PC-3 (cell line): ENCODE measurements around the gene SLC19A2. TPM values are rescaled to one million over a fixed set of nuclear protein-coding genes. Genes with fewer than 3 reads are reported as not detected.

ENCODE experiments used
- ATAC-seq: fragments of 200-7000 bp; cut with Tn5 transposase; 2 replicates; pipeline ENCODE4 v1.9.1; 2020; ENCODE audit warnings: mild to moderate bottlenecking, moderate library complexity
- BruUV-seq: library from RNA; stranded (reverse); fragments of 400-500 nt; replicated peaks from 2 replicates; lab custom pipeline; 2021; lab: Mats Ljungman, UMichigan
- CTCF ChIA-PET: fragments of 300-600 bp; sonication (Branson Sonifier 250); formaldehyde crosslinking; loops from one replicate; lab custom pipeline; 2022; ENCODE audit warnings: antibody characterized with exemption; lab: Charles Lee
- POLR2A ChIA-PET: fragments of 300-600 bp; sonication (Branson Sonifier 250); formaldehyde crosslinking; loops from one replicate; lab custom pipeline; 2022; ENCODE audit warnings: antibody characterized with exemption; ENCODE audit not compliant: unreplicated experiment; lab: Charles Lee
- DNase-seq: peaks from one replicate; pipeline ENCODE4 v3.0.0-alpha.2; 2015
- H2AFZ ChIP-seq: fragments of 300-600 bp; sonication (generic); 2 replicates; pipeline ENCODE4 v1.6.0; 2016; ENCODE audit warnings: antibody characterized with exemption, low read length
- H3F3A ChIP-seq: fragments of 300-600 bp; sonication (generic); one replicate; pipeline ENCODE4 v1.6.0; 2017; ENCODE audit warnings: antibody characterized with exemption, low read length, control low read depth, mild to moderate bottlenecking; ENCODE audit not compliant: unreplicated experiment
- H3K27ac ChIP-seq: fragments of 300-600 bp; sonication (generic); 2 replicates; pipeline ENCODE4 v1.5.1; 2016; ENCODE audit warnings: mild to moderate bottlenecking, low read length
- H3K27me3 ChIP-seq: fragments of 300-600 bp; sonication (generic); 2 replicates; pipeline ENCODE4 v1.6.1; 2016; ENCODE audit warnings: low read length, mixed read lengths
- H3K36me3 ChIP-seq: fragments of 300-600 bp; sonication (generic); 2 replicates; pipeline ENCODE4 v1.6.1; 2016; ENCODE audit warnings: low read depth, mixed run types, low read length, mixed read lengths
- H3K4me1 ChIP-seq: fragments of 300-600 bp; sonication (generic); 2 replicates; pipeline ENCODE4 v1.5.1; 2016; ENCODE audit warnings: low read length; ENCODE audit not compliant: insufficient read depth
- H3K4me2 ChIP-seq: fragments of 300-600 bp; sonication (generic); 2 replicates; pipeline ENCODE4 v1.6.0; 2016; ENCODE audit warnings: low read length
- H3K4me3 ChIP-seq: fragments of 300-600 bp; sonication (generic); 2 replicates; pipeline ENCODE4 v1.5.1; 2016; ENCODE audit warnings: mild to moderate bottlenecking, low read length, mixed read lengths
- H3K79me2 ChIP-seq: fragments of 300-600 bp; sonication (generic); 2 replicates; pipeline ENCODE4 v1.6.1; 2017; ENCODE audit warnings: low read length, mixed read lengths
- H3K9ac ChIP-seq: fragments of 300-600 bp; sonication (generic); 2 replicates; pipeline ENCODE4 v1.6.0; 2016; ENCODE audit warnings: mild to moderate bottlenecking, low read length
- H3K9me2 ChIP-seq: fragments of 300-600 bp; sonication (generic); replicated peaks from 2 replicates; pipeline ENCODE4 v1.6.1; 2016; ENCODE audit warnings: mixed run types, low read length, mixed read lengths
- H3K9me3 ChIP-seq: fragments of 300-600 bp; sonication (generic); 2 replicates; pipeline ENCODE4 v1.6.1; 2016; ENCODE audit warnings: low read length, mixed read lengths
- H4K20me1 ChIP-seq: fragments of 300-600 bp; sonication (generic); 2 replicates; pipeline ENCODE4 v1.6.1; 2016; ENCODE audit warnings: low read length, mixed read lengths
- CTCF ChIP-seq: fragments of 300-600 bp; sonication (generic); conservative IDR thresholded peaks from 2 replicates; pipeline ENCODE4 v1.5.1; 2017; ENCODE audit warnings: antibody characterized with exemption, low read depth, mild to moderate bottlenecking, low read length
- EZH2 ChIP-seq: fragments of 300-600 bp; sonication (generic); IDR thresholded peaks from one replicate; pipeline ENCODE4 v1.6.1; 2017; ENCODE audit warnings: antibody characterized with exemption, mild to moderate bottlenecking, low read length; ENCODE audit not compliant: unreplicated experiment
- EZH2phosphoT487 ChIP-seq: fragments of 300-600 bp; sonication (generic); IDR thresholded peaks from 2 replicates; pipeline ENCODE4 v1.6.1; 2018; ENCODE audit warnings: mild to moderate bottlenecking, antibody characterized with exemption, low read length, borderline replicate concordance
- intact Hi-C: fragments of 100-400 bp; cut with micrococcal nuclease; formaldehyde crosslinking; loops from 2 replicates; pipeline ENCODE4 v1.9.0; 2023
- total RNA-seq: library from RNA; depleted of rRNA; stranded (reverse); fragments of >200 nt; gene quantifications from 2 replicates; pipeline ENCODE4 v1.2.3, GENCODE V29; 2014

Gene SLC19A2
- total RNA-seq, 1 experiment from 2014 or later = 11.0 TPM

- no peaks in the 10 kb centered on the region for H4K20me1 ChIP-seq
- POLR2A ChIA-PET = no interaction called here
- no peaks in the 10 kb centered on the region for H3K9me2 ChIP-seq
- no peak overlapping the region for H3K4me3 ChIP-seq
- CTCF ChIA-PET = interaction anchor here (0.7 kb wide), 1 partner anchor 629 kb away, joined by 3 read pairs; no protein-coding TSS in a partner anchor
- intact Hi-C loops = no loop called here
- H3K9me3 ChIP-seq = no peaks in the 10 kb centered on the region
- no peak overlapping the region for H3K4me2 ChIP-seq
- H3F3A ChIP-seq = no peaks in the 10 kb centered on the region
- H3K4me1 ChIP-seq = peaks cover 39% of the 10 kb centered on the region
- BruUV-seq = no TSS peak
- no peak overlapping the region for H3K27ac ChIP-seq
- ATAC-seq (no peak), DNase-seq (no peak)
- no peaks in the 10 kb centered on the region for H3K36me3 ChIP-seq
- no peak for TF ChIP-seq EZH2
- TF ChIP-seq EZH2phosphoT487 = no peak
- TF ChIP-seq CTCF = no peak
- no peaks in the 10 kb centered on the region for H3K27me3 ChIP-seq
- no peak overlapping the region for H2AFZ ChIP-seq
- no peaks in the 10 kb centered on the region for H3K79me2 ChIP-seq
- no peak overlapping the region for H3K9ac ChIP-seq
These were observed 44.7 kb upstream of the SLC19A2 start for GRCh38 chr1:169530448-169530847.

- Histone ChIP-seq H2AFZ (peak overlapping the region; percentile 19; the same call in 1 of the 2 replicates), H3K36me3 (no peaks in the 10 kb centered on the region), H3K79me2 (no peaks in the 10 kb centered on the region), H4K20me1 (no peaks in the 10 kb centered on the region), H3K9ac (no peak overlapping the region), H3K4me1 (peaks cover 45% of the 10 kb centered on the region), H3F3A (no peaks in the 10 kb centered on the region), H3K9me2 (no peaks in the 10 kb centered on the region), H3K4me2 (peak overlapping the region; percentile 76), H3K27me3 (no peaks in the 10 kb centered on the region), H3K4me3 (peak overlapping the region; percentile 47), H3K27ac (peak overlapping the region; percentile 26), H3K9me3 (no peaks in the 10 kb centered on the region)
- ChIA-PET CTCF (interaction anchor here (0.6 kb wide), 2 partner anchors 30 to 64 kb away, joined by 4 to 6 read pairs; no protein-coding TSS in a partner anchor), POLR2A (interaction anchor here (0.6 to 1.3 kb wide), 5 partner anchors 10 to 896 kb away, joined by 3 to 6 read pairs (median 4); partner anchors contain the start of gene SLC19A2)
- ATAC-seq = peak; percentile 91
- TF ChIP-seq EZH2phosphoT487 (no peak), CTCF (no peak), EZH2 (no peak)
- peak; percentile 100 for DNase-seq
- intact Hi-C loops = loop anchor here (1.0 to 5.0 kb wide), 4 partner anchors 10 to 900 kb away; partner anchors contain the start of genes BLZF1 and NME7
- BruUV-seq = no TSS peak
These were observed 43.4 kb upstream of the SLC19A2 start for GRCh38 chr1:169529068-169529642.
